Measurements from ENCODE around the gene CD8A.

Gene CD8A

GRCh38 chr2:86826951-86827350, 36.2 kb upstream of the CD8A start:
- no peaks in the 10 kb centered on the region for H3K9me2 ChIP-seq (replicated peaks; ENCODE audit: control insufficient read depth, low read length)
- no peak overlapping the region for H3K4me2 ChIP-seq (ENCODE audit: low read length)
- no peak for TF ChIP-seq EZH2phosphoT487 (IDR thresholded peaks at IDR 0.05; ENCODE audit: borderline replicate concordance, low read length)
- no peak for TF ChIP-seq CTCF (IDR thresholded peaks at IDR 0.05; ENCODE audit: low read depth, low read length, poor library complexity, severe bottlenecking)
- no peak overlapping the region for H3K4me3 ChIP-seq (ENCODE audit: low read length)
- no peaks in the 10 kb centered on the region for H3K79me2 ChIP-seq (ENCODE audit: control insufficient read depth, low read length)
- no peaks in the 10 kb centered on the region for H4K20me1 ChIP-seq (ENCODE audit: control insufficient read depth, insufficient read depth, low read depth, low read length)
- no peaks in the 10 kb centered on the region for H3K9me3 ChIP-seq (ENCODE audit: control insufficient read depth, insufficient read depth, low read length)
- no peaks in the 10 kb centered on the region for H3K36me3 ChIP-seq (ENCODE audit: control insufficient read depth, low read length)
- no peaks in the 10 kb centered on the region for H3F3A ChIP-seq (ENCODE audit: control insufficient read depth, insufficient read depth)
- no peak overlapping the region for H3K27ac ChIP-seq (ENCODE audit: low read depth, low read length)
- H3K27me3 ChIP-seq (ENCODE audit: control insufficient read depth, low read length) = no peaks in the 10 kb centered on the region
- no peaks in the 10 kb centered on the region for H3K4me1 ChIP-seq (ENCODE audit: control insufficient read depth, low read length)

- TF ChIP-seq EZH2phosphoT487 (IDR thresholded peaks at IDR 0.05; ENCODE audit: borderline replicate concordance, low read length) (no peak), CTCF (IDR thresholded peaks at IDR 0.05; ENCODE audit: low read depth, low read length, poor library complexity, severe bottlenecking) (no peak)
- no peaks in the 10 kb centered on the region for H3K9me2 ChIP-seq (replicated peaks; ENCODE audit: control insufficient read depth, low read length)
- no peaks in the 10 kb centered on the region for H3K4me1 ChIP-seq (ENCODE audit: control insufficient read depth, low read length)
- H3K4me3 ChIP-seq (ENCODE audit: low read length) = no peak overlapping the region
- H3K27ac ChIP-seq (ENCODE audit: low read depth, low read length) = no peak overlapping the region
- no peaks in the 10 kb centered on the region for H3F3A ChIP-seq (ENCODE audit: control insufficient read depth, insufficient read depth)
- H3K4me2 ChIP-seq (ENCODE audit: low read length) = no peak overlapping the region
- no peaks in the 10 kb centered on the region for H3K9me3 ChIP-seq (ENCODE audit: control insufficient read depth, insufficient read depth, low read length)
- H3K27me3 ChIP-seq (ENCODE audit: control insufficient read depth, low read length) = no peaks in the 10 kb centered on the region
- no peaks in the 10 kb centered on the region for H4K20me1 ChIP-seq (ENCODE audit: control insufficient read depth, insufficient read depth, low read depth, low read length)
- no peaks in the 10 kb centered on the region for H3K79me2 ChIP-seq (ENCODE audit: control insufficient read depth, low read length)
- no peaks in the 10 kb centered on the region for H3K36me3 ChIP-seq (ENCODE audit: control insufficient read depth, low read length)
Measured at GRCh38 chr2:86825693-86826381, 35.1 kb upstream of the CD8A start.

GRCh38 chr2:86825036-86825692, 34.5 kb upstream of the CD8A start:
- H3K9me2 ChIP-seq (replicated peaks; ENCODE audit: control insufficient read depth, low read length) = no peaks in the 10 kb centered on the region
- H3K27ac ChIP-seq (ENCODE audit: low read depth, low read length) = no peak overlapping the region
- H3K27me3 ChIP-seq (ENCODE audit: control insufficient read depth, low read length) = no peaks in the 10 kb centered on the region
- no peak overlapping the region for H3K4me2 ChIP-seq (ENCODE audit: low read length)
- no peaks in the 10 kb centered on the region for H3K4me1 ChIP-seq (ENCODE audit: control insufficient read depth, low read length)
- TF ChIP-seq EZH2phosphoT487 (IDR thresholded peaks at IDR 0.05; ENCODE audit: borderline replicate concordance, low read length) (no peak), CTCF (IDR thresholded peaks at IDR 0.05; ENCODE audit: low read depth, low read length, poor library complexity, severe bottlenecking) (no peak)
- no peaks in the 10 kb centered on the region for H3K36me3 ChIP-seq (ENCODE audit: control insufficient read depth, low read length)
- H3K79me2 ChIP-seq (ENCODE audit: control insufficient read depth, low read length) = no peaks in the 10 kb centered on the region
- H4K20me1 ChIP-seq (ENCODE audit: control insufficient read depth, insufficient read depth, low read depth, low read length) = no peaks in the 10 kb centered on the region
- H3K4me3 ChIP-seq (ENCODE audit: low read length) = no peak overlapping the region
- H3K9me3 ChIP-seq (ENCODE audit: control insufficient read depth, insufficient read depth, low read length) = no peaks in the 10 kb centered on the region
- H3F3A ChIP-seq (ENCODE audit: control insufficient read depth, insufficient read depth) = no peaks in the 10 kb centered on the region
